ENCODE data around the gene EPX.
"Not testable (repeated sequence)": the region's sequence is repeated elsewhere in the genome, so short reads cannot be mapped to it uniquely, and the experiment has no call there.

Gene EPX, protein sequence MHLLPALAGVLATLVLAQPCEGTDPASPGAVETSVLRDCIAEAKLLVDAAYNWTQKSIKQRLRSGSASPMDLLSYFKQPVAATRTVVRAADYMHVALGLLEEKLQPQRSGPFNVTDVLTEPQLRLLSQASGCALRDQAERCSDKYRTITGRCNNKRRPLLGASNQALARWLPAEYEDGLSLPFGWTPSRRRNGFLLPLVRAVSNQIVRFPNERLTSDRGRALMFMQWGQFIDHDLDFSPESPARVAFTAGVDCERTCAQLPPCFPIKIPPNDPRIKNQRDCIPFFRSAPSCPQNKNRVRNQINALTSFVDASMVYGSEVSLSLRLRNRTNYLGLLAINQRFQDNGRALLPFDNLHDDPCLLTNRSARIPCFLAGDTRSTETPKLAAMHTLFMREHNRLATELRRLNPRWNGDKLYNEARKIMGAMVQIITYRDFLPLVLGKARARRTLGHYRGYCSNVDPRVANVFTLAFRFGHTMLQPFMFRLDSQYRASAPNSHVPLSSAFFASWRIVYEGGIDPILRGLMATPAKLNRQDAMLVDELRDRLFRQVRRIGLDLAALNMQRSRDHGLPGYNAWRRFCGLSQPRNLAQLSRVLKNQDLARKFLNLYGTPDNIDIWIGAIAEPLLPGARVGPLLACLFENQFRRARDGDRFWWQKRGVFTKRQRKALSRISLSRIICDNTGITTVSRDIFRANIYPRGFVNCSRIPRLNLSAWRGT

DNA sequence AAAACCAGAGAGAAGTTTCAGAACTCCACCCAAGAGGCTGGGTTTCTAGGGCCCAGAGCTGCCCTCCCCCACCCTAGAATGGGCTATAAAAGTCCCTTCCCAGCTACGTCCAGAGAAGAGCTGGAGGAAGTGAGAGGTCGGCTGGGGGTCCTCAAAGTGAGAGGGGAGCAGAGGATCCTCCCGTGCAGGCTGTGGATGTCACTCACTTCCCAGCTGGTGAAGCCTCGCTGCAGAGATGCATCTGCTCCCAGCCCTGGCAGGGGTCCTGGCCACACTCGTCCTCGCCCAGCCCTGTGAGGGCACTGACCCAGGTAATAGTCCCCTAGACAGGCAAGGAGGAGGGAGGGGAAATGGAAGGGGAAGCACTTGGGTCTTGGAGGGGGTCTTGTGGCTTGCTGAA lies at the start of gene EPX:
Gene EPX (plus strand): TSS at position 115 of the 400 bp plus-strand sequence. CDS start 121 bp downstream, at position 236.
- FAIRE-seq, result no peak

DNA sequence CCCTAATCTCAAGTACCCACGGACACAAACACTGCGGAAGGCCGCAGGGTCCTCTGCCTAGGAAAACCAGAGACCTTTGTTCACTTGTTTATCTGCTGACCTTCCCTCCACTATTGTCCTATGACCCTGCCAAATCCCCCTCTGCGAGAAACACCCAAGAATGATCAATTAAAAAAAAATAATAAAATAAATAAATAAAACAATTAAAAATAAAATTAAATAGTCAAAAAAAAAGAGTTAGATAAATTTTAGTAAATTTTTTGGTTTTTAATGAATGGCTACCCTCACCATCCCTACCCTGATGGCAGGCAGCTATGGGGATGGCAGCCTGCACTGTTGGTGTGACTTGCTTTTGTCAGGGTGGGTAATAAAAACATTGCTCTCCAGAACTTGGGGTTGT lies 49.2 kb upstream of the EPX start:
- not testable (repeated sequence) for FAIRE-seq

DNA sequence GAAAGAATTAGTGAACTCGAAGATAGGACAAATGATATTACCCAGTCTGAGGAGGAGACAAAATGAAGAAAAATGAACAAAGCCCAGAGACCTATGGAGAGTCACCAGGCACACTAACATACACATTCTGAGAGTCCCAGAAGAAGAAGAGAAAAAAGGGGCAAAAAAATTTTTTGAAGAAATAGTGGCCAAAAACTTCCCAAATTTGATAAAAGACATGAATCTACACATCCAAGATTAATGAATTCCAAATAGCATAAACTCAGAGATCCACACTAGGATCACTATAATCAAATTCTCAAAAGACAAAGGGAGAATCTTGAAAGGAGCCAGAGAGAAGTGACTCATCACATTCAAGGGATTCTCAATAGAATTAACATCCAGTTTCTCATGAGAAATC lies 47.7 kb upstream of the EPX start:
- FAIRE-seq, result no peak

DNA sequence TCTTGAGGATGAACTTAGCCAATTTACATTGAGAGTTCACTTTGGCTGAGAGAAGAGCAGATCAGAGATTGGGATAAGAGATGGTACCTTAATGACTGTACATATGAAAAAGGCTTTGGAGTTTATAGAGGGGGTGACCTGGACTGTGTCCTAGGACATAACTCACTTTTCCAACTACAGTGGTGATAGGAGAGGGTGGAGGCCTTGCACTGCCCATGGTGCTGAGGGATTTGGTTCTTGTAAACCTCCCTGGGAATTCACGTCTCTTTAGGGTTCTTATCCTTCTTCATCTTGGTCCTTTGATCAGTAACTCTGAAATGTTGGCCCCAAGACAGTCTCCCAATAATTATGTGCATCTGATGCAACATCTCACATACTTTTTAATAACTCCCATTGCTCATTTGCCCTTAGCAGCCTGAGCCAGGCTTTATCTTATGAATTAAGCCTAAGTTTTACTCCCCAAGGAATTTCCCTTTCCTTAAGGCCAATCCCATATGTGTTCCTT lies 44.5 kb upstream of the EPX start, which contains the start of gene OR4D1:
Gene OR4D1 (plus strand): TSS at position 455 of the 505 bp plus-strand sequence. CDS start 6,770 bp downstream, outside the sequence.
- FAIRE-seq, result no peak

DNA sequence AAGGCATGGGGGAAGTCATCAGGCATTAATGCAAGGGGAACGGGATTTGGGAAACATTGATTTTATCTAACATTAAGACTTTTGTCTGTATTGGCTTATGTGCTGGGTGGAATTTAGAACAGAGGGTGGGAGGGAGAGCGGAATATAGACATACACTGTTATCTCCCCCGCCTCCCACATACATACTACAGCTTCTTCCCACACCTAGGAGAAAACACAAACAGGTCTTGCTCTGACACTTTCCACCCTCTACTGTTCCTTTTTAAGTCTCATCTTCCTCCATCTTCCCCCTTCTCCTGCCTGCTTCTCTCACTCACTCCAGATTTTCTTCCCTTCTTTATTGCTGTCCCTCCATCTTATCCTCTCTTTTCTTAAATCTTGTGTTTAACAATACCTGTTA lies 43.9 kb upstream of the EPX start:
- no peak for FAIRE-seq

DNA sequence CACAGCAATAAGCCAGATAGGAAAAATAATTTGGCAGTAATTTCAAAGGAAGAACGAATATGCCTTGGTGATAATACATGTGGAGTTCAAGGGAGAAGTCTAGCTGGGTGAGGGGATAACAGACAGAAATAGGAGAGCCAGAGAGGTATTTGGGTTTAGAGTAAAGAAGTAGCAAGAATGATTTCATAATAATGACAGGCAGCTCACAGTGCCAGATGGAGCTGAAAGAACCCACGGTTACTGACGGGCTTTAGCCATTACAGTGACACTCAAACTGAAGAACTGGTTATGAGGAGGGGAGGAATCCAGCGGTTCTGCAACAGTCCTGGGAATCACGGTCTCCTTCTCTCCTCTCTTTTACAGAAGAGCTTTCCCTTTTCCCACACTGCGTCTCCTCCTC lies 42.1 kb upstream of the EPX start:
- FAIRE-seq, result no peak

DNA sequence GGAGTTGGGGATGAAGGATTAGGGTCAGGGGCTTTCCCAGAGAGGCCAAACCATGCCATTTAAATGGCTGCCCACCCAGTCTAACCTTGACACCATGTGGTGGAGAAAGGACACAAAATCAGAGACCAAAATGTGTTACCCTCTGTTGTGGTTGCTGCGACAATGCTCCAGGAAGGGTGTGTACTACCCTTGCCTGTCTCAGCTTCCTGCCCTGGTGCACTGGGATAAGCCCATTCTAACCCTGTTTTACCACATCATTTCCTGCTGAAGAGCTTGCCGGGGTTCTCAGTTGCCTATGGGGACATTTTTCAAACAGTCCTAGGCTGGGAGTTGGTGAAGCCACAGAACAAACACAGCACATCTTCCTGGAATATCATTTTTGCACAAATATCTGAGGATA lies 39.5 kb upstream of the EPX start:
- no peak for FAIRE-seq

DNA sequence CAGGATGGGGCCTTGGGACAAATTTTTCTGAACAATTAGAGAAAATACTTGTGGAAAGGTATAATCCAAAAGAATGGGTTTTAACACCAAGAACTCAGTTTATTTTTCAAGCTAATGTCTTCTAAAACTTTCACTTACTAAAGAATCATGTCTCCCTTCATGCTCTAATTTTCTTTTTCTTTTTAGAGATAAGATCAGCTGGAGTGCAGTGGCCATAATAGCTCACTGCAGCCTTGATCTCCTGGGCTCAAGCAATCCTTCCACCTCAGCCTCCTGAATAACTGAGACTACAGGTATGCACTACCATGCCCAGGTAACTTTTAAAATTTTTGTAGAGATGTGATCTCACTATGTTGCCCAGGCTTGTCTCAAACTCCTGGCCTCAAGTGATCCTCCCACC lies 38.9 kb upstream of the EPX start:
- FAIRE-seq, result no peak

DNA sequence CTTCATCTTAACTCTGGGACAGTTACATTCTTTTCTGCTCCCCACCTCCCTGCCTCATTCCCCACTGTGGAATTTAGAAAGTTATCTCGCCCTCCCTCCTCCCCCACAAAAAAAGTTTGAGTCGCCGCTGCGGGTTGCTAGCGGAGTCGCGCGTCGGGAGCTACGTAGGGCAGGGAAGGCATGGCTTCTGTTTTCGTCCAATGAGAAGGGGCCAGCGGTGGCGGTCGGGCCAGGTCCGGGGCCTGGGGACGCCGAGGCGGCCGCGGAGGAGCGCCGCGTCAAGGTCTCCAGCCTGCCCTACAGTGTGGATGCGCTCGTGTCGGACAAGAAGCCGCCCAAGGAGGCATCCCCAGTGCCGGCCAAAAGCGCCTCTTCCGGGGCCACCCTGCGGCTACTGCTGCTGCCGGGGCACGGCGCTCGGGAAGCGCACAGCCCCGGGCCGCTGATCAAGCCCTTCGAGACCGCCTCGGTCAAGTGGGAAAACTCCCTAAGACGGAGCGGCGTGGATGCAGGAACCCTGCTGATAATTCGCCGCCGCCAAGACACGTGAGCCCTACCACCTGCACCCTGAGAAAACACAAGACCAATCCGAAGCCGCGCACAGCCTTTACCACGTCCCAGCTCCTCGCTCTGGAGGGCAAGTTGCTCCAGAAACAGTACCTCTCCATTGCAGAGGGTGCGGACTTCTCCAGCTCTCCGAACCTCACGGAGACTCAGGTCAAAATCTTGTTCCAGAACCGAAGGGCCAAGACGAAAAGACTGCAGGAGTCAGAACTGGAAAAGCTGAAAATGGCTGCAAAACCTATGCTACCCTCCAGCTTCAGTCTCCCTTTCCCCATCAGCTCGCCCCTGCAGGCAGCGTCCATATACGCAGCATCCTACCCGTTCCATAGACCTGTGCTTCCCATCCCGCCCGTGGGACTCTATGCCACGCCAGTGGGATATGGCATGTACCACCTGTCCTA lies 35.4 kb upstream of the EPX start:
- no peak for FAIRE-seq

DNA sequence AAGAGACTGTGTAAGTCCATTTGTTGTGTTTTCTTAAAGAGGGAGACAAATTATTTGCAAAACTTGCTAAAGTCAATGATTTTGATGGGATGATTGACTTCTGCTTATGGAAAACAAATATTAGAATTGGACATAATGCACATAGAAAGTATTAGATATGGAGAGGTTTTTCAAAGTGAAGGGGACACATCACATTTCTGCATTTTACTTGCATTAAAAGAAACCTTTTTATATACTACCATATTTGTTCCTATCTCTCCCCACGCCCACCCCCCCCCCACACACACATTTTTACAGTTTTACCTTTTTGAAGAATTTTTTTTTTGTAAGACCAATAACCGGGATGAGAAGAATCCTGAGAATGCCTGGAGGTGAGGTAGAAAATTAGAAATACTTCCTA lies 34.3 kb upstream of the EPX start:
- no peak for FAIRE-seq

DNA sequence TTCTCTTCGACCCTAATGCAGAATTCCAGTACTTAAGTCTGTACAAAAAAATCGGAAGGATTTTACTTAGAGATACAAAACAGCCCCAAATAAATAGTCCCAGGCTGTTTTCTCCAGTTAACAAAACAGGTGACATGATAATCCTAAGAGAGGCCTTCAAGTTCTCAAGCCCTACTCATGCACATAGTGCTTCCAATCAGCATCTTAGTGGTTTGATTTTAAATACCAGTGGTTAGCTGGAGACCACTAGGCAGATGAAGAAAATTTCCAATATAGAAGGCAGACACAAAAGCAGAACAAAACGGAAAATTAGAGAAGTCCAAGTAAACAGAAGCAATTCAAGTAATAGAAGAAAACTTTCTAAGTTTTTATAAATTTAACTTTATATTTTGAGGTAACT lies 31.0 kb upstream of the EPX start:
- FAIRE-seq, result no peak

DNA sequence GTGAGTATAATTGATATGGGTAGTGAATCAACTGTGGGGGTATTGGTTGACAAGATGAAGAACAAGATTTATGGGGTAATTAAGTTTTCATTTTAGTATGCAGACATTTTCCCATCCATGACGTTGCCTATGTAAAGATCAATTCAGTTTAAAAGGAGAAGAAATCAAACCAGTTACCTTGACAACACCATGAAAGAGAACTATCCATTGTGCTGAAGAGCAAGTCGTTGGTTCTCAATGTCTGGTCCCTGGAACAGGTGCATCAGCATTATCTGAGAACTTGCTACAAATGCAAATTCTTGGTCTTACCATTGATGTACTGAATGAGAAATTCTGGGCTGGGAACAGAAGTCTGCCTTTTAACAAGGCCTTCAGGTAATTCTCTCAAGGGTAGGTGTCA lies 26.5 kb upstream of the EPX start:
- no peak for FAIRE-seq

DNA sequence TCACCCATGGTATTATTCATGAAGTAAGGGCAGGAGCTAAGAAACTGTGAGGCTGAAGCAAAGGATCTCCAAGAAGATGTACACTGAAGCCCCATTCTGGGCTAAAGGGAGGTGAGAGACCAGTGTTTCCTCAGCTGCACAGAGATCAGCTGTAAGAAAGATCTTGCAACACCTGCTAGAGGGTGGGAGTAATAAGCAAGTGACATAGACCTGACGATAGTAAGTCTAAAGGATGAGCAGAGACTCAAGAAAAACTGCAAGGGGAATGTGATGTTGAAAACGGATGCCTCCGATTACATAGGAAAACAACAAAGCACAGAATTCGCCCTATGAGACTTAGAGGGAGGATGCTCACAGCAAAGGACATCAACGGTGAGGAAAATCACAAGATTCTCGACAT lies 25.8 kb upstream of the EPX start, which contains the start of gene OR4D2:
Gene OR4D2 (plus strand): TSS at position 301 of the 400 bp plus-strand sequence. CDS start 2,674 bp downstream, outside the sequence.
- FAIRE-seq, result no peak

DNA sequence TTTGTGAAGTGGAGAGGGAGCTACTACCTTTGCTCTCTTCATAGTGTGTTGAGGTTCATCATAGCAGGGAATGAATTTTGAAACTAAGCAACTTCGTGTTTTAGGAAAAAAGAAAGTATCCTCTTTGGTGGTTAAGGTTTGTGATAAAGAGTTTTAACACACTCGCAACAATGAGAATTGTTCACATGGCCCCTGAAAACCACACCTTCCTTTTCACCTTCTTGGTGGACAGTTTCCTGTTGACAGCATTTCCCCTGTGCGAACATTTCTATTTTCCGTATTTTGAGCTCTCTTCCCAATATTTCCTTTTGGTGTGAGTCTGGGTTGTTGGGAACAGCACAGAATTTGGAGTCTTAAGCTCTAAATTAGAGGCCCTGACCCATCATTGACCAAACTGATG lies 21.9 kb upstream of the EPX start:
- no peak for FAIRE-seq

DNA sequence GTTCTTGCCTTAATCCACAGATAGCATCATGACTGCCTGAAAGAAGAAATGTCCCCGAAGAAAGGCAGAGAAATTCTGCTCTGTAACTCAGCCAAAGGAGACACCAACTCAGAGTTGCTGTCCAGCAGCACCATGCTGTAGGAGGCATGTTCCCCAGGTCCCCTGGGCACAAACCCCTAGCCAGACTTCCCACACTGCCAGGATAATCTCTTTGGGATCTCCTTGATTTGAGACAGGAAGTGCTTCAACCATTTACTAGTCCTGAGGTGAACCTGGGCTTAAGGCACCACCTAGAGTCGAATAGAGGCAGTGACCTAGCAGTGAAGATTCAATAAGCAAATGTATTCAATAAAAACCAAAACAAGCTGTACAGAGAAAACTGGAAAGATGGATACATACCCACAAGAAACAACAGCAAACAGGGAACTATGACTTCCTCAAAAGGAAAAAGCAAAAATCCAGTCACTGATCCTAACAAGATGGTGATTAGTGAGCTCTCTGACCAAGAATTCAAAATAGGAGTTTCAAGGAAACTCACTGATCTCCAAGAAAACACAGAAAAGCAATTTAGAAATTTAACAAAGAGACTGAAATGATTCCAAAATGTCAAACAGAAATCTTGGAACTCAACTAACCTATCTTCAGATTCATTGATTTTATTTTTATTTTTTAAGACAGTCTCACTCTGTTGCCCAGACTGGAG lies 20.0 kb upstream of the EPX start:
- FAIRE-seq, result no peak

DNA sequence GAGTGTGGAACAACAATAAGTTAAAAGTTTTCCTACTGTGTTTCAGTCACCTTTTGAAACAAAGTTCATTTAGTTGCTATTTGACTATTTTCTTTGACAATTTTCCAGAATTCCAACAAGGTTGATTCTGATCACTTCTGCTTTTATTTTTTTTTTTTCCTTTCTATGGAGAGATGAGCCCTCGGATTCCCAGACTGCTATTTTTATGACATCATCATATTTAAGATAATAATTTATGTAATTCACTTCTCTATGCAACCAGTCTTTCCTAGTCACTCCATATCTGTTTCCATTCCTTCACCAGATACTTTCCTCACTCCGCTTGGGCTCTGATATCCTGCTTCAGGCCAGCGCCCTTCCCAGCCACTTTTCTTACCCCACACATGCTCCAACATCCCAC lies 17.7 kb upstream of the EPX start:
- no peak for FAIRE-seq

DNA sequence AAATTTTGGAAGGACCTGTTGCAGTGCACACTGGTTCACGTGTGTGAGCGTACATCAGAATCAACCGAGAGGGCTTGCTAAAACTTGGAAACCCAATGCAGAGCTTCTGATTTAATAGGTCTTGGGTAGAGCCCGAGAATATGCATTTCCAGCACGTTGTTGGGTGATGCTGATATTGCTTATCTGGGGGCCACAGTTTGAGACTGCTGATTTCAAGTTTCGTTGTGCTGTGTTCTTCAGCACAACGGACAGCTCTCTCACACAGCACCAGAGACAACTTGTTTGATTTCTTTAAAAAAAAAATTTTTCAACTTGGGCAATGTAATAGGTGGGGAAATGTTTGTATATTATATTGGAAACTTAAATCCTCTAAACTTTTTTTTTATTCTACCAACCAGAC lies 16.3 kb upstream of the EPX start:
- FAIRE-seq, result no peak

DNA sequence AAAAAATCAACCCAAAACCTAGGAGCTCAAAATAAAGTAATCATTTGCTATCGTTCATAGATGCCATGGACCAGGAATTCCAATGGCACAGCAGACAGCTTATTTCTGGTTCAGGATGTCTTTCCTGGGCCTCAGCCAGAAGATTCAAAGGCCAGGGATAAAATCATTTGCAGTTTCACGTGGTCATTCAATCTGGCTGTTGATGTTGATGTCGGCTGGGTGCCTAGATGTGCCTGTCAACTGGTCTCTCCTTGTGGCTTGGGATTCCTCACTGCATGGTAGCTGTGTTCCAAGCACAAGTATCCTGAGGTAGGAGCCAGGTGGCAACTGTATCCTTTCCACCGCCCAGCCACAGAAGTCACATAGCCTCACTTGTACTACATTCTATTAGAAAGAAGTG lies 10.7 kb upstream of the EPX start:
- no peak for FAIRE-seq

DNA sequence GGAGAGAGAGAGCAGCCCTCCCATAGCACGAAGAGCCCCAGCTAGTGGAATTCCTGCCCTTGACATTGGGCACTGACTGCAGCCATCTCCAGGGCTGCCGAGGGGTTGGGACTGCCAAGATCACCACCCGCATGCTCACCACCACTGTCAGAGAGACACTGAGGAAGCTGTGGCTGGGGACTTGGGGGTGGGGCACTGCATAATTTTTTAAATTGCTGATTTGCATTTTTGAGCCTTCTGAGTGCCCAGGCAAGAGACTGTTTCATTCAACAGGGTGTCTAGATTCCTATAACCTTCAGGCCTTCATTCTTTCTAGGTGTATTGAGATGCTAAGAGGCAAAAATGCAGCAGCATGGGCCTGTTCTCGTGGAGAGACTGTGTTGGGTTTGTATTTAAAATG lies 9.0 kb upstream of the EPX start:
- FAIRE-seq, result no peak

DNA sequence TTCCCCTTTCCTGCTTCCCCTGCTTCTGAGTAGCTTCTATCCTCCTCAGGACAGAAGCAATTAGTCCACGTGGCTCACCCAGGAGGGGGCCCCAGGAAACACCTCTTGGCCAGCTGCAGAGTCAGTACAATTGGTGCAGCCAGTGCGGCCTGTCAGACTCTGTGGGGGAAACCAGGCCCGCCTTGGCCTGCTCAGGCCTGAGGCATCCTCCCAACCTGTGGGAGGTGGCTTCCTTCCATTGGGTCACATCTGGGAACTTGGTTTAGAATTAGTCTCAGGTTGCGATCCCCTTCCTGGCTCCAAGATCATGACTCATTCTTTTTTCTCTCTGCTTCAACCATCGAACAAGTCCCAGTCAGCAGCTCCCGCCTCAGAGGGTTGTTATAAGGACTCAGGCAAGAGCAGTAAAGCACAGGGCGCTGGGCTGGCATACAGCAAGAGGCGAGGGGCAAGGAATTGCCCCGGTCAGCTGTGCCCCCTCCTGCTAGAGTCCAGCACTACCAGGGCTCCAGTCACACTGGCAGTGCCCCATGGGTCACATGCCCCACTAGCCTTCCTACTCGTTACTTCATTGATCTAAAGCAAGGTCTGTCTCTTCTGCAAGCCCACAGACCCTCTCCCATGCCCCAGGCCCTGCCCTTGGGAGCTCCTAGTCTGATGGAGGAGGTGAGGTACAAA lies 8.1 kb upstream of the EPX start:
- FAIRE-seq, result no peak

DNA sequence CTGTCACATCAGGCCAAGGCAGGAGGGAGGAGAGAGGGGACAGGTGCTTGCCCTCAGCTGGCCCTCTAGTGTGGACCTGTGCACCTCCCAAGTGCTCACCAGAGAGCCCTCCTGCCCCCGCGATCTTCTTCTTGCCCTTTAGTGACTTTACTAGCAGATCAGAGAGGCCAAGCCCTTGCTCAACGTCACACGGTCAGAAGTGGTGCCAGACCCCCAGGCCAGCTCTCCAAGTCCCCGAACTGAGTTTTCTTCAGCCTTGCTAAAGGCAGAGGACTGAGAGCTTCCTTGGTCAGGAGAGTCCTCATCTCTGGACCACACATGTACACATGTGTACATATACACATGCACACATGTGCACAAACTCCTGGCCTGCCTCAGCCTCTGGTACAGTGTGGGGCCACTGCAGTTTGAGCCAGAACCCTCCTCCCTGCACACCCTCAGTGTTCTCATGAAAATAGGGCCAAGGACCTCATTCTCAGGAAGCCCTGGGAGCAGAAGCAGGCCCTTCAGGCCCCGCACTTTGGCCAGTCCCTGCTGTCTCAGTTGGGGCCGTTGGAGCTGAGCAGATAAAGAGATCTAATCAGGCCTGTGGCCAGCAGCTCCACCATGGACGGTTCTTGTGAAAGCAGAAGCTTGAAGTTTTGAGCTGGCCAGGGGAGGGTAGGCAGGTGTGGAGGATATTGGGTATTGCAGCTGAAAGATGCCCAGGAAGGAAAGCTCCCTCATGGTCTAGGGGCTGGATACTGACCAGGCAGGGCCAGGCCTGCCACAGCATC lies 7.4 kb upstream of the EPX start:
- no peak for FAIRE-seq
